ENCODE data around the gene APOE. TPM values are rescaled to one million over a fixed set of nuclear protein-coding genes. Genes with fewer than 3 reads are reported as not detected.
A peak's percentile ranks its signal among the peaks of the same experiment; 100 is the strongest.

APOE gene
- total and polyA plus RNA-seq, 2 of the 13 experiments (the other 11 are each of a cell fraction or from before 2014, with no cell fraction given): 1,328 to 1,470 TPM

DNA sequence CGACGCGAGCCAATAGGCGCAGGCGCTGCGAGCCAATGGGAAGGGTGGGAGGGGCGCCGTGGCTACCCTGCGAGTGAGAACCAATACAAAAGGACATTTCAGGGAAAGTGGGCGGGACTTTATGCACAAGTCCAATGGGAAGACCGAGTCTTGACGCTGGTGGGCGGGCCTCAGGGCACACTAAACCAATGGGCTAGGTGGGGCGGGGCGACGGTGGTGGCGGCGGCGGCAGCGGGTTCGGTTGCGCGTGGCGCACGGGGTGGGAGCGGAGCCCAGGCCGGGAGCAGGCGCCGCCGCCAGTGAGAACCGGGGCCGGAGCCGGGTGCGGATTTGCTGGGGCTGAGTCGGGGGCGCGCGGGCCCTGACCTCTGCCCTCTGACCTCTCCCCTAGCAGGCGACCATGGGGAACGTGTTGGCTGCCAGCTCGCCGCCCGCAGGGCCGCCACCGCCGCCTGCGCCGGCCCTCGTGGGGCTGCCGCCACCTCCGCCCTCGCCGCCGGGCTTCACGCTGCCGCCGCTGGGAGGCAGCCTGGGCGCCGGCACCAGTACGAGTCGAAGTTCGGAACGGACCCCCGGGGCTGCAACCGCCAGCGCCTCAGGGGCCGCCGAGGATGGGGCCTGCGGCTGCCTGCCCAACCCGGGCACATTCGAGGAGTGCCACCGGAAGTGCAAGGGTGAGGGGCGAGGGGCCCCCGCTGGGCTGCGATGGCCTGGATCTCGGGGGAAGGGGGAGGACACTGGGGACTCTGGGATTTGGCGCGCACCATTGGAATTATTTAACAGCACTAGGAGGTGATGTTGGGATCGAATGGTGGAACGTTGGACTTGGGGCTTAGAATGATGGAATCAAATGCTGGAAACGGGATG lies 14.3 kb upstream of the APOE start, which contains the start of gene TOMM40:
Gene TOMM40, plus strand, starts transcription at position 239 of the 867 bp plus-strand sequence. Its CDS starts 162 bp downstream, at position 401.
- POLR2A ChIA-PET: interaction anchor here (0.6 to 2.4 kb wide), 21 partner anchors 12 to 155 kb away, joined by 3 to 33 read pairs (median 9); partner anchors contain the start of genes APOC1, APOC2, APOE and CLPTM1
- H2AFZ ChIP-seq (ENCODE audit: low read length): no peak within 1 kb of the TSS
- H3K79me2 ChIP-seq (ENCODE audit: insufficient read depth, low read length): peaks cover 36% of the 10 kb centered on the region
- H3K9me3 ChIP-seq (ENCODE audit: low read length): no peaks in the 10 kb centered on the region
- in situ Hi-C loops (cut with HindIII; ENCODE audit: extremely low pct_ligation_motif_present, low pct_unique_long_range_greater_than_20kb) (no loop called here), intact Hi-C loops (cut with micrococcal nuclease; ENCODE audit: unreplicated experiment) (loop anchor here (2.0 kb wide), 1 partner anchor 44 kb away; the partner anchor contains the start of gene NECTIN2)
- DNase-seq (ENCODE audit: low spot score) (peak; percentile 99), ATAC-seq (peak; percentile 0), FAIRE-seq (no peak)
- H3K36me3 ChIP-seq (replicated peaks in 1 of 2; ENCODE audit: control insufficient read depth in 1 of 2, insufficient read depth in 2 of 2, low read length in 2 of 2): peaks cover 25 to 47% of the 10 kb centered on the region in 2 experiments
- H3K4me3 ChIP-seq (replicated peaks in 1 of 3; ENCODE audit: insufficient read depth in 1 of 3, low read depth in 2 of 3, low read length in 3 of 3): peak within 1 kb of the TSS; percentile 82 to 94 (median 93)
- CTCF ChIA-PET (ENCODE audit: low intra/inter-chr PET ratio, low total read pairs): no interaction called here
- H3K27ac ChIP-seq (ENCODE audit: extremely low read length, insufficient read depth, low read length): peak within 1 kb of the TSS; percentile 94
- peak within 1 kb of the TSS; percentile 97 for H3K4me2 ChIP-seq (ENCODE audit: low read depth, low read length)
- WGBS (ENCODE audit: low lambda C conversion rate): 1% methylated on average over 42 of the region's 81 CpGs
- no peaks in the 10 kb centered on the region; a peak in 1 of 5 replicates for H3K27me3 ChIP-seq (ENCODE audit: control insufficient read depth in 1 of 2, insufficient read depth in 2 of 2, low read length in 2 of 2)
- BruUV-seq (replicated peaks): no TSS peak
- H3K4me1 ChIP-seq (ENCODE audit: insufficient read depth, low read length): peaks cover 28% of the 10 kb centered on the region
- H3K9ac ChIP-seq (ENCODE audit: insufficient read depth, low read depth, low read length): peak within 1 kb of the TSS; percentile 92
- no peaks in the 10 kb centered on the region for H4K20me1 ChIP-seq (ENCODE audit: insufficient read depth, low read length)
- TF ChIP-seq TBX2 (CRISPR knock-in tag; IDR thresholded peaks at IDR 0.05; ENCODE audit: borderline replicate concordance): peak; percentile 7; the same call in 1 of the 2 replicates
- TF ChIP-seq ZNF317 (CRISPR knock-in tag; IDR thresholded peaks at IDR 0.05): no peak
- no peak for TF ChIP-seq CBX5 (CRISPR knock-in tag; IDR thresholded peaks at IDR 0.05; ENCODE audit: borderline replicate concordance)
- peak; percentile 63; the same call in 1 of the 2 replicates for TF ChIP-seq ZNF296 (CRISPR knock-in tag; conservative IDR thresholded peaks at IDR 0.05)
- TF ChIP-seq, protein P1, sequence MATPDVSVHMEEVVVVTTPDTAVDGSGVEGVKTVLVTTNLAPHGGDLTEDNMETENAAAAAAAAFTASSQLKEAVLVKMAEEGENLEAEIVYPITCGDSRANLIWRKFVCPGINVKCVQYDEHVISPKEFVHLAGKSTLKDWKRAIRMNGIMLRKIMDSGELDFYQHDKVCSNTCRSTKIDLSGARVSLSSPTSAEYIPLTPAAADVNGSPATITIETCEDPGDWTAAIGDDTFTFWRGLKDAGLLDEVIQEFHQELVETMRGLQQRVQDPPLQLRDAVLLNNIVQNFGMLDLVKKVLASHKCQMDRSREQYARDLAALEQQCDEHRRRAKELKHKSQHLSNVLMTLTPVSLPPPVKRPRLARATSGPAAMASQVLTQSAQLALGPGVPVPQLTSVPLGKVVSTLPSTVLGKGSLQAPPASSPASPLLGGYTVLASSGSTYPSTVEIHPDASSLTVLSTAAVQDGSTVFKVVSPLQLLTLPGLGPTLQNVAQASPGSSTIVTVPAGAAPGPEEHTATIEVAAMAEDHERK (CRISPR knock-in tag; IDR thresholded peaks at IDR 0.05; ENCODE audit: low read depth): peak; percentile 49; the same call in 1 of the 2 replicates
- peak; percentile 55 to 65; a peak in 3 of 4 replicates for TF ChIP-seq POLR2A (IDR thresholded peaks at IDR 0.05; ENCODE audit: insufficient read depth in 1 of 2, low read depth in 2 of 2, low read length in 2 of 2)
- peak; percentile 81; the same call in 1 of the 2 replicates for TF ChIP-seq ZSCAN21 (CRISPR knock-in tag; IDR thresholded peaks at IDR 0.05; ENCODE audit: borderline replicate concordance)
- TF ChIP-seq, protein P2, sequence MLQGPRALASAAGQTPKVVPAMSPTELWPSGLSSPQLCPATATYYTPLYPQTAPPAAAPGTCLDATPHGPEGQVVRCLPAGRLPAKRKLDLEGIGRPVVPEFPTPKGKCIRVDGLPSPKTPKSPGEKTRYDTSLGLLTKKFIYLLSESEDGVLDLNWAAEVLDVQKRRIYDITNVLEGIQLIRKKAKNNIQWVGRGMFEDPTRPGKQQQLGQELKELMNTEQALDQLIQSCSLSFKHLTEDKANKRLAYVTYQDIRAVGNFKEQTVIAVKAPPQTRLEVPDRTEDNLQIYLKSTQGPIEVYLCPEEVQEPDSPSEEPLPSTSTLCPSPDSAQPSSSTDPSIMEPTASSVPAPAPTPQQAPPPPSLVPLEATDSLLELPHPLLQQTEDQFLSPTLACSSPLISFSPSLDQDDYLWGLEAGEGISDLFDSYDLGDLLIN (CRISPR knock-in tag; IDR thresholded peaks at IDR 0.05; ENCODE audit: borderline replicate concordance): no peak
- TF ChIP-seq, protein P3, sequence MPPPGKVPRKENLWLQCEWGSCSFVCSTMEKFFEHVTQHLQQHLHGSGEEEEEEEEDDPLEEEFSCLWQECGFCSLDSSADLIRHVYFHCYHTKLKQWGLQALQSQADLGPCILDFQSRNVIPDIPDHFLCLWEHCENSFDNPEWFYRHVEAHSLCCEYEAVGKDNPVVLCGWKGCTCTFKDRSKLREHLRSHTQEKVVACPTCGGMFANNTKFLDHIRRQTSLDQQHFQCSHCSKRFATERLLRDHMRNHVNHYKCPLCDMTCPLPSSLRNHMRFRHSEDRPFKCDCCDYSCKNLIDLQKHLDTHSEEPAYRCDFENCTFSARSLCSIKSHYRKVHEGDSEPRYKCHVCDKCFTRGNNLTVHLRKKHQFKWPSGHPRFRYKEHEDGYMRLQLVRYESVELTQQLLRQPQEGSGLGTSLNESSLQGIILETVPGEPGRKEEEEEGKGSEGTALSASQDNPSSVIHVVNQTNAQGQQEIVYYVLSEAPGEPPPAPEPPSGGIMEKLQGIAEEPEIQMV (CRISPR knock-in tag; IDR thresholded peaks at IDR 0.05; ENCODE audit: low read depth): no peak
- TF ChIP-seq CREM (IDR thresholded peaks at IDR 0.05): peak; percentile 76
- TF ChIP-seq CREM (CRISPR knock-in tag; IDR thresholded peaks at IDR 0.05): no peak
- TF ChIP-seq PITX1 (CRISPR knock-in tag; IDR thresholded peaks at IDR 0.05): no peak
- peak; percentile 36 for TF ChIP-seq ATF7-NPFF (CRISPR knock-in tag; IDR thresholded peaks at IDR 0.05; ENCODE audit: low read depth)
- TF ChIP-seq MYC (CRISPR knock-in tag; IDR thresholded peaks at IDR 0.05; ENCODE audit: borderline replicate concordance): peak; percentile 82
- 0 out of 2 replicates have a peak, but pooled peaks have one; percentile 33 for TF ChIP-seq HES4 (CRISPR knock-in tag; IDR thresholded peaks at IDR 0.05; ENCODE audit: borderline replicate concordance)
- no peak for TF ChIP-seq RFX5 (IDR thresholded peaks at IDR 0.05; ENCODE audit: low read depth, low read length)
- peak; percentile 73; the same call in 1 of the 2 replicates for TF ChIP-seq NR2F6 (IDR thresholded peaks at IDR 0.05)
- TF ChIP-seq NR2F6 (CRISPR knock-in tag; IDR thresholded peaks at IDR 0.05): no peak
- no peak for TF ChIP-seq ZNF232 (CRISPR knock-in tag; IDR thresholded peaks at IDR 0.05; ENCODE audit: borderline replicate concordance)
- TF ChIP-seq ZNF468 (CRISPR knock-in tag; IDR thresholded peaks at IDR 0.05): 0 out of 2 replicates have a peak, but pooled peaks have one; percentile 52
- peak; percentile 51; the same call in 1 of the 2 replicates for TF ChIP-seq ZBTB38 (CRISPR knock-in tag; IDR thresholded peaks at IDR 0.05)

Measured in HepG2 (cell line).